CD14-positive monocyte (primary cell): ENCODE data around the gene ACKR2. TPM values are rescaled to one million over a fixed set of nuclear protein-coding genes. Genes with fewer than 3 reads are reported as not detected.

ENCODE experiments used
- DNase-seq, 3 donors: peaks; one replicate each; pipeline ENCODE4 v3.0.0-alpha.2; 2011 to 2022
- H2AFZ ChIP-seq: 2 replicates; pipeline ENCODE4 v1.6.0; 2012; ENCODE audit warnings: mild to moderate bottlenecking, low read depth, low read length, inconsistent platforms; ENCODE audit not compliant: insufficient read depth, poor library complexity, severe bottlenecking
- H3K27ac ChIP-seq, 2 donors: 1 replicate in 1 of 2; 2 replicates in 1 of 2; pipeline ENCODE4 v1.5.1; 2012 to 2013; ENCODE audit warnings: low read length in 2 of 2, control low read depth in 1 of 2, inconsistent platforms in 1 of 2, low read depth in 1 of 2, mild to moderate bottlenecking in 1 of 2
- H3K27me3 ChIP-seq, 2 donors: one replicate each; pipeline versions ENCODE4 v1.6.0 to v1.6.1; 2011 to 2013; ENCODE audit warnings: low read length in 2 of 2; ENCODE audit not compliant: control insufficient read depth in 2 of 2, insufficient read depth in 2 of 2
- H3K36me3 ChIP-seq, 2 donors: replicated peaks in 1 of 2; 1 replicate in 1 of 2; 2 replicates in 1 of 2; pipeline versions ENCODE4 v1.5.1 to v1.6.1; 2012 to 2013; ENCODE audit warnings: low read length in 2 of 2, control low read depth in 1 of 2, inconsistent platforms in 1 of 2, mild to moderate bottlenecking in 1 of 2; ENCODE audit not compliant: insufficient read depth in 2 of 2, control insufficient read depth in 1 of 2
- H3K4me1 ChIP-seq, 2 donors: 1 replicate in 1 of 2; 2 replicates in 1 of 2; pipeline versions ENCODE4 v1.5.1 to v1.6.1; 2012 to 2013; ENCODE audit warnings: low read length in 2 of 2, control low read depth in 1 of 2, inconsistent platforms in 1 of 2, mild to moderate bottlenecking in 1 of 2, moderate library complexity in 1 of 2; ENCODE audit not compliant: insufficient read depth in 2 of 2, control insufficient read depth in 1 of 2
- H3K4me2 ChIP-seq: replicated peaks from 2 replicates; pipeline ENCODE3; 2012; ENCODE audit warnings: low read length, moderate library complexity, mild to moderate bottlenecking; ENCODE audit not compliant: poor library complexity, severe bottlenecking; ENCODE audit errors: extremely low read depth
- H3K4me3 ChIP-seq, 3 experiments: fragments of 200-600 bp in 1 of 3; sonication (generic) in 1 of 3; replicated peaks in 1 of 3; 1 replicate in 2 of 3; 2 replicates in 1 of 3; pipeline ENCODE4 v1.5.1; 2011 to 2013; ENCODE audit warnings: low read length in 3 of 3, mild to moderate bottlenecking in 3 of 3, control low read depth in 2 of 3, low read depth in 2 of 3, inconsistent platforms in 1 of 3, moderate library complexity in 1 of 3
- H3K79me2 ChIP-seq: 2 replicates; pipeline ENCODE4 v1.6.0; 2012; ENCODE audit warnings: mild to moderate bottlenecking, control low read depth, inconsistent platforms, low read length, moderate library complexity; ENCODE audit not compliant: insufficient read depth
- H3K9ac ChIP-seq: 2 replicates; pipeline ENCODE4 v1.6.0; 2017; ENCODE audit warnings: low read length, mild to moderate bottlenecking; ENCODE audit not compliant: insufficient read depth, poor library complexity, severe bottlenecking
- H3K9me3 ChIP-seq, 2 donors: replicated peaks in 1 of 2; 1 replicate in 1 of 2; 2 replicates in 1 of 2; pipeline versions ENCODE4 v1.5.1 to v1.6.1; 2012 to 2013; ENCODE audit warnings: low read length in 2 of 2, control low read depth in 1 of 2; ENCODE audit not compliant: control insufficient read depth in 1 of 2, insufficient read depth in 1 of 2
- H4K20me1 ChIP-seq: 2 replicates; pipeline ENCODE4 v1.6.0; 2012; ENCODE audit warnings: mild to moderate bottlenecking, low read length, control low read depth, moderate library complexity; ENCODE audit not compliant: insufficient read depth
- H3K27ac Mint-ChIP-seq, 7 donors: one replicate each; pipeline ENCODE4 v1.8.0; 2020; ENCODE audit warnings: mild to moderate bottlenecking in 7 of 7, mixed read lengths in 7 of 7, moderate library complexity in 6 of 7, inconsistent platforms in 2 of 7
- H3K27me3 Mint-ChIP-seq, 3 donors: one replicate each; pipeline ENCODE4 v1.8.0; 2021 to 2022; ENCODE audit warnings: low read depth in 3 of 3, mild to moderate bottlenecking in 3 of 3, mixed read lengths in 3 of 3, moderate library complexity in 3 of 3, inconsistent platforms in 1 of 3
- H3K36me3 Mint-ChIP-seq, 2 donors: one replicate each; pipeline ENCODE4 v1.8.0; 2020; ENCODE audit warnings: mixed read lengths in 2 of 2, inconsistent platforms in 1 of 2, mild to moderate bottlenecking in 1 of 2
- H3K4me1 Mint-ChIP-seq: one replicate; pipeline ENCODE4 v1.8.0; 2020; ENCODE audit warnings: mild to moderate bottlenecking, mixed read lengths
- H3K4me3 Mint-ChIP-seq, 2 donors: one replicate each; pipeline ENCODE4 v1.8.0; 2020; ENCODE audit warnings: mild to moderate bottlenecking in 2 of 2, mixed read lengths in 2 of 2, moderate library complexity in 1 of 2
- H3K9me3 Mint-ChIP-seq, 7 donors: one replicate each; pipeline ENCODE4 v1.8.0; 2020 to 2022; ENCODE audit warnings: mixed read lengths in 7 of 7, mild to moderate bottlenecking in 6 of 7, moderate library complexity in 6 of 7, inconsistent platforms in 2 of 7
- WGBS: methylation state at CpG from one replicate; pipeline ENCODE4 v1.1.5; 2013; ENCODE audit warnings: missing lambda C conversion rate; ENCODE audit not compliant: insufficient coverage; 5-methylcytosine and 5-hydroxymethylcytosine counted together
- intact Hi-C, 2 donors: fragments of 100-400 bp; cut with micrococcal nuclease; formaldehyde crosslinking; loops; one replicate each; pipeline versions ENCODE4 v1.15.0 to v1.15.1; 2023
- polyA plus RNA-seq, 3 donors: library from polyadenylated mRNA; depleted of rRNA in 1 of 3; unstranded in 2 of 3; stranded (reverse) in 1 of 3; fragments of 300-500 nt in 2 of 3; fragments of >200 nt in 1 of 3; fragmentation: Illumina TruSeq in 2 of 3; gene quantifications; 1 replicate in 2 of 3; 2 replicates in 1 of 3; pipeline ENCODE4 v1.2.3, GENCODE V29; 2012 to 2021
- TF ChIP-seq, protein P1 (sequence below): fragments of 200-600 bp; IDR thresholded peaks from one replicate; pipeline ENCODE4 v1.8.0; 2022; ENCODE audit warnings: antibody characterized with exemption, mild to moderate bottlenecking

ACKR2 gene
- polyA plus RNA-seq, 3 donors = 0.49 TPM; not detected in 2

DNA sequence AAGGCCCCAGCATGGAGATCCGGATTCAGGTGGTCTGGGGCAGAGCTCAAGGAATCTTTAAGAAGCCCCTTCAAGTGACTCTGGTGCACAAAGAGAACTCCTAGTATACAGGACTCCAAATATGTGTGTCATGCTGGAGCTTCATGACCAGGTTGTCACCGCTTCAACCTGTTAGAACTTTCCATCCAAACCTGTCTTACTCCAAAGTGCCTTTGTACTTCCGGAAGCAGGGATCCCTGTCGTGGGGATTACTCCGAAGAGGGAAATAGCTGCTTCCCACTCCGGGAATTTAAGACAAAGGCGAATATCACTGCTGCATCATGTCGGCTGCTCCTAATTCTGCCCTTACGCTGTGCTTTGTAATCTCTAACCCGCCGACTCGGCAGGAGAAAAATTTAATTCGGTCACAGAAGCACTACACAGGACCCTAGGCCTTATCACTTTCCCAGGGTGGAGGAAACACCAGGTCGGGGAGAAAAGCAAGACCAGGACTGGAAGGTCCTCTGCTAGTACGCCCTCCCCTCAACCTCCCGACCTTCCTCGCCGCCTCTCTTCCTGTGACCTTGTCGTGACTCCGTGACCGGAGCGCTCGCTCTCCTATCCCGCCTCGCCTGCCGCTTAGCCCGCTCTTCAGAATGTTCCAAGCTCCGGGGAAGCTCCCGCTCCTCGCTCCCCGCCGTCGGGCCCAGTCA is 5.7 kb upstream of the ACKR2 start:
- H3K4me1 Mint-ChIP-seq = peaks cover 46% of the 10 kb centered on the region
- 2% methylated on average over 28 of the region's 33 CpGs for WGBS
- peak in 2 of 3 donors; percentile 12 to 22 for DNase-seq
- H3K4me3 Mint-ChIP-seq = peak overlapping the region; percentile 98 to 99
- peaks cover 0 to 3% (median 0%) of the 10 kb centered on the region in 7 donors for H3K9me3 Mint-ChIP-seq
- TF ChIP-seq, protein P1, sequence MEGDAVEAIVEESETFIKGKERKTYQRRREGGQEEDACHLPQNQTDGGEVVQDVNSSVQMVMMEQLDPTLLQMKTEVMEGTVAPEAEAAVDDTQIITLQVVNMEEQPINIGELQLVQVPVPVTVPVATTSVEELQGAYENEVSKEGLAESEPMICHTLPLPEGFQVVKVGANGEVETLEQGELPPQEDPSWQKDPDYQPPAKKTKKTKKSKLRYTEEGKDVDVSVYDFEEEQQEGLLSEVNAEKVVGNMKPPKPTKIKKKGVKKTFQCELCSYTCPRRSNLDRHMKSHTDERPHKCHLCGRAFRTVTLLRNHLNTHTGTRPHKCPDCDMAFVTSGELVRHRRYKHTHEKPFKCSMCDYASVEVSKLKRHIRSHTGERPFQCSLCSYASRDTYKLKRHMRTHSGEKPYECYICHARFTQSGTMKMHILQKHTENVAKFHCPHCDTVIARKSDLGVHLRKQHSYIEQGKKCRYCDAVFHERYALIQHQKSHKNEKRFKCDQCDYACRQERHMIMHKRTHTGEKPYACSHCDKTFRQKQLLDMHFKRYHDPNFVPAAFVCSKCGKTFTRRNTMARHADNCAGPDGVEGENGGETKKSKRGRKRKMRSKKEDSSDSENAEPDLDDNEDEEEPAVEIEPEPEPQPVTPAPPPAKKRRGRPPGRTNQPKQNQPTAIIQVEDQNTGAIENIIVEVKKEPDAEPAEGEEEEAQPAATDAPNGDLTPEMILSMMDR = no peak
- peak overlapping the region; percentile 79 to 80 for H3K27ac ChIP-seq
- peak overlapping the region; percentile 58 to 97 (median 80) for H3K4me3 ChIP-seq
- H3K36me3 ChIP-seq = no peaks in the 10 kb centered on the region
- peak overlapping the region; percentile 89 to 96 (median 92) for H3K27ac Mint-ChIP-seq
- H3K79me2 ChIP-seq = peaks cover 48% of the 10 kb centered on the region
- H3K27me3 Mint-ChIP-seq = peaks cover 14 to 32% (median 17%) of the 10 kb centered on the region in 3 donors
- peak overlapping the region; percentile 97 for H2AFZ ChIP-seq
- peaks cover 2 to 18% of the 10 kb centered on the region in 2 donors for H3K27me3 ChIP-seq
- intact Hi-C loops = loop anchor here in 1 of 2 donors (10.0 kb wide), 1 partner anchor 199 kb away; the partner anchor contains the start of gene NKTR
- peak overlapping the region; percentile 91 for H3K4me2 ChIP-seq
- H3K9me3 ChIP-seq = no peaks in the 10 kb centered on the region
- H3K4me1 ChIP-seq = peaks cover 25 to 39% of the 10 kb centered on the region in 2 donors
- H3K36me3 Mint-ChIP-seq = peaks cover 5% of the 10 kb centered on the region in 2 donors
- peaks cover 24% of the 10 kb centered on the region for H4K20me1 ChIP-seq
- peak overlapping the region; percentile 75 for H3K9ac ChIP-seq

DNA sequence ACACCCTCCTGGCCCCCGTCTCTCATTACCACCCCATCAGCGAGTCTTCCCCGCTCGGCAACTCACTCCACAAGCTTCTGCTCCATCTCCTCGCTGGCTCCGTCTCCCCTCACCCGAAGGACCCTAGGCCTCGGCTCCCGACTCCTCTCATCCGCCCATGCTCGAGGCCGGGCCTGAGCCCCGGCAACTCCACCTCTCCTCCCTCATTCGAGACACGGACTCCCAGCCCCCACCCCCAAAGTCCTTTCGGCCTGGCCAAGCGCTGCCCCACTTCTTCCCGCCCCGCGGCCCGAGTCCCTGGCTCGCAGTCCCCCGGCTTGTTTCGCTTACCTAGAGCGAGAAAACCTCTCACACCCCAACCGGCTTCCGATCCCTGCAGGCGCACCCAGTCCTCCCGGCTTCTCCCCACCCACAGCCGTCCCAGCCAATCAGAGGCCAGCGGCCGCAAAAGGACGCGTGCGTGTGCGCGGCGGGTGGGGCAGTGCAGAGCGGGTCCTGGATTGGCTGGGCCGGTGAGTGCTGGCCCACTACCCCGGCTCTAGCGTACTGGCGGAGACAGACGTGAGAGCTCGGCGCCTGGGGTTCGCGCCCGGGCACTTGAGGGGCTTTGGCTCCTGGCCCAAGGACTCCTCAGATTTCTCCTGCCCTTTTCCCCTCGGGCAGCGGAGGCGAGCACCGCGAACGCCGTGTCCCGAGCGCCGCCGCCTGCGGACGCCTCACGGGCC is 5.0 kb upstream of the ACKR2 start, which contains the start of gene HIGD1A:
TSS of gene HIGD1A (minus strand) at position 385 of the 725 bp plus-strand sequence. CDS start 10,237 bp downstream, outside the sequence.
- H3K4me3 ChIP-seq = peak within 1 kb of the TSS; percentile 58 to 97 (median 80)
- Mint-ChIP-seq H3K4me1 (peaks cover 45% of the 10 kb centered on the region), H3K9me3 (peaks cover 0 to 3% (median 0%) of the 10 kb centered on the region in 7 donors), H3K4me3 (peak within 1 kb of the TSS; percentile 98 to 99), H3K27me3 (peaks cover 14 to 35% (median 17%) of the 10 kb centered on the region in 3 donors), H3K27ac (peak within 1 kb of the TSS; percentile 89 to 96 (median 92)), H3K36me3 (peaks cover 5% of the 10 kb centered on the region in 2 donors)
- H3K4me1 ChIP-seq = peaks cover 24 to 36% of the 10 kb centered on the region in 2 donors
- H2AFZ ChIP-seq = peak within 1 kb of the TSS; percentile 97
- intact Hi-C loops = loop anchor here in 1 of 2 donors (10.0 kb wide), 1 partner anchor 199 kb away; the partner anchor contains the start of gene NKTR
- H3K27ac ChIP-seq = peak within 1 kb of the TSS; percentile 79 to 80
- H3K9ac ChIP-seq = peak within 1 kb of the TSS; percentile 75
- H3K36me3 ChIP-seq = no peaks in the 10 kb centered on the region
- DNase-seq = peak; percentile 88 to 92 (median 91)
- peaks cover 48% of the 10 kb centered on the region for H3K79me2 ChIP-seq
- TF ChIP-seq, protein P1 = no peak
- under 1% methylated on average over 56 of the region's 63 CpGs for WGBS
- H3K27me3 ChIP-seq = peaks cover 2 to 18% of the 10 kb centered on the region in 2 donors
- peak within 1 kb of the TSS; percentile 91 for H3K4me2 ChIP-seq
- peaks cover 24% of the 10 kb centered on the region for H4K20me1 ChIP-seq
- H3K9me3 ChIP-seq = no peaks in the 10 kb centered on the region
